ENCODE measurements around the gene EP300. TPM values are rescaled to one million over a fixed set of nuclear protein-coding genes. Genes with fewer than 3 reads are reported as not detected.
"Not testable (repeated sequence)": the region's sequence is repeated elsewhere in the genome, so short reads cannot be mapped to it uniquely, and the experiment has no call there.

Gene EP300
- total RNA-seq, 2 donors from 2014 or later = 63.0 to 67.6 TPM

DNA sequence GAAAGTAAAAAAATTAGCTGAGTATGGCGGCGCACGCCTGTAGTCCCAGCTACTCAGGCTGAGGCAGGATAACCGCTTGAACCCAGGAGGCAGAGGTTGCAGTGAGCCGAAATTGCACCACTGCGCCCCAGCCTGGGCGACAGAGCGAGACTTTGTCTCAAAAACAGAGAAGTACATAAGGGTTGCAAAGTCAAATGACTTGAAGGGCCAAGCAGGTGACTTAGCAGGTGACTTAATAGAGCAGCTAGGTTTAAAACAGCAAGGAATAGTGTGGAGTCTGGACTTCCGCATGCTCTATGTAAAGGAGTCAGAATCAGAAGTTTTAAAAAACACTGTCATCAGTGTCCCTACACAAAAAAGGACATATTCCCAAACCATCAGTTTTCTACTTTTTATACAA lies 31.7 kb downstream of the EP300 start:
- intact Hi-C loops (cut with DNase I, micrococcal nuclease) = loop anchor here in 1 of 2 donors (10.0 kb wide), 1 partner anchor 199 kb away; no protein-coding TSS in a partner anchor
- DNase-seq = no peak

DNA sequence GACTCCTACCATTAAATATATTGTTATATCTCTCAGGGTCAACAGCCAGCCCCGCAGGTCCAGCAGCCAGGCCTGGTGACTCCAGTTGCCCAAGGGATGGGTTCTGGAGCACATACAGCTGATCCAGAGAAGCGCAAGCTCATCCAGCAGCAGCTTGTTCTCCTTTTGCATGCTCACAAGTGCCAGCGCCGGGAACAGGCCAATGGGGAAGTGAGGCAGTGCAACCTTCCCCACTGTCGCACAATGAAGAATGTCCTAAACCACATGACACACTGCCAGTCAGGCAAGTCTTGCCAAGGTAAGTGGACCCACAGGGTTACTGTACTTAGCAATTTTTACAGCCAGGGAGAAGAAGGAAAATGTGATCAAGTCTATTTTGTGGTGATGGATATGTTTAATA lies 35.1 kb downstream of the EP300 start:
- DNase-seq (no peak), ATAC-seq (no peak)
- intact Hi-C loops (cut with DNase I, micrococcal nuclease) = loop anchor here in 1 of 2 donors (10.0 kb wide), 1 partner anchor 203 kb away; no protein-coding TSS in a partner anchor

More for the DNA sequence above, 31.7 kb downstream of the EP300 start:
- no peak for ATAC-seq

DNA sequence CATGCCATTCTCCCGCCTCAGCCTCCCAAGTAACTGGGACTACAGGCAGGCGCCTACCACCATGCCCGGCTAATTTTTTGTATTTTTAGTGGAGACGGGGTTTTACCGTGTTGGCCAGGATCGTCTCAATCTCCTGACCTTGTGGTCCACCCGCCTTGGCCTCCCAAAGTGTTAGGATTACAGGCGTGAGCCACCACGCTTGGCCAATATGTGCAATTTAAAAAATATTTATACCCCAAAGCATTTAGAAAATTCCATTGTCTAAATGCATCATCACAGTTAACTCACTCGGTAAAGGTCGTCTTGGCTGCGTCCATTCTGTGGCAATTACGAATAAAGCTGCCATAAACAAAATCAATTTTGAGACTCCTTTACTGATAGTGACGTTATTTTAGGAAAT lies 36.2 kb downstream of the EP300 start:
- DNase-seq = no peak
- ATAC-seq = no peak
- intact Hi-C loops (cut with DNase I, micrococcal nuclease) = loop anchor here in 1 of 2 donors (10.0 kb wide), 1 partner anchor 204 kb away; no protein-coding TSS in a partner anchor

DNA sequence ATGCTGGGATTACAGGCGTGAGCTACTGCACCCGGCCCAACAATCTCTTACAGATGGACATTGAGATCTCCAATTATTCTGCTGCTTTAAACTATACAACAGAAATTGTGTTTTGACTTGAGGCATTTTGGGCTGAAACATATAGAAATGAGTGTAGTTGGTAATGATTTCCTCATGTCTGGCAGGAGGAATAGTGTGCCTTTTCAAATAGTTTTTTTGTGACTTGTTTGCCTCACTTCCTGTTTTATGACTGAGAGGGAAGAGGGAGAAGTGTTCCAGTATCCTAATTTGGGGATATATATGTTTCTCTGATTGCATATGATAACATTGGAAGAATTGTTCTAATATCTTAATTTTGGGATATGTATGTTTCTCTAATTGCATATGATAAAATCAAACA lies 40.2 kb downstream of the EP300 start:
- intact Hi-C loops (cut with DNase I, micrococcal nuclease) = no loop called here
- ATAC-seq = no peak

DNA sequence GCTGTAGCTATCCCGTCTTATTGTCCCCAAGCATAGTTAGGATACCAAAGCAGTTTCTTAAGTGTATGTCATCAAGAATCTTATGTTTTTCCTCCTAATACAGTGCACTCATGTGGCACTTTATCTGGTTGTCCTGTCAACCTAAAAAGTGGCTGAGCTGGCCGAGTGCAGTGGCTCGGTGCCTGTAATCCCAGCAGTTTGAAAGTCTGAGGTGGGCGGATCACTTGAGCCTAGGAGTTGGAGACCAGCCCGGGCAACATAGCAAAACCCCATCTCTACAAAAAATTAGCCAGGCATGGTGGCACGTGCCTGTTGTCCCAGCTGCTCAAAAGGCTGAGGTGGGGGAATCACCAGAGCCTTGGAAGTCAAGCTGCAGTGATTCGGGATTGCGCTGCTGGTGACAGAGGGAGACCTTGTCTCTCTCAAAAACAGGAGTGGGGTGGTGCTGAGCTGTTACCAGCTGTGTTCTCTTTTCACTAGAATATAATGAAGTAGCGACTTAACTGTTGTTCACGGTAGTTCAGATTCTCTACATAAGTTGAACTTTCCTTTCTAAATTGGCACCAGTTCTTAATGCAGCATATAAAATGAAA lies 48.1 kb downstream of the EP300 start:
- ATAC-seq = no peak
- DNase-seq = no peak
- intact Hi-C loops (cut with DNase I, micrococcal nuclease) = no loop called here

More for the DNA sequence above, 40.2 kb downstream of the EP300 start:
- no peak for DNase-seq

DNA sequence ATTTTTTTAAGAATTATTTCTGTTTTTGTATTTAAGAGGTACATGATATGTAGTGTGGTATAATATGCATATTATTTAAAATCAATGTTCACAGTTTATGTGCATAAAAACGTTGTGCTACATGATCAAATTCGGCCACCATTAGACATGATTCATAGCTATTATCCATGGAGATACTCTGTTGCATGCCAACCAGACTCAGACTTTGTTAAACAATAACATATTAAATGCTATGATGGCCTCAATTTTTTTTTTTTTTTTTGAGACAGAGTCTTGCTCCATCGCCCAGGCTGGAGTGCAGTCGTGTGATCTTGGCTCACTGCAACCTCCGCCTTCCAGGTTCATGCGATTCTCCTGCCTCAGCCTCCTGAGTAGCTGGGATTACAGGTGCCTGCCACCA lies 53.5 kb downstream of the EP300 start:
- DNase-seq; ATAC-seq; intact Hi-C loops (cut with DNase I, micrococcal nuclease): not testable (repeated sequence)

DNA sequence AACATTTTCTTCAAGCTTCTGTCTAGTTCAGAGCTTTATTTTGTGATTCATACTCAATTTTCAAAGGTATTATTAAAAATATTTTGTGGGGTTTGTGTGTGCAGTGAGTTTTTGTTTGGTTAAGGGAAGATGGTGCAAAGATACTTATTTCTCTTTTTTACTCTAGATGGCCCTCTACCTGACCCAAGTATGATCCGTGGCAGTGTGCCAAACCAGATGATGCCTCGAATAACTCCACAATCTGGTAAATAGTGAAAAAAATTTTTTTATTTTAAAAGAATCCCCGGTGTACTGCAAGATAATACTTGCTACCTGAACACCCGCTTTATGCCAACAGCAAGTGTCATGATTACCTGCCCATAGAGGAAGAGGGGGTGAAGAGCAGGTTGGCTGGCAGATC lies 54.2 kb downstream of the EP300 start:
- intact Hi-C loops (cut with DNase I, micrococcal nuclease) = no loop called here
- DNase-seq = no peak
- no peak for ATAC-seq

DNA sequence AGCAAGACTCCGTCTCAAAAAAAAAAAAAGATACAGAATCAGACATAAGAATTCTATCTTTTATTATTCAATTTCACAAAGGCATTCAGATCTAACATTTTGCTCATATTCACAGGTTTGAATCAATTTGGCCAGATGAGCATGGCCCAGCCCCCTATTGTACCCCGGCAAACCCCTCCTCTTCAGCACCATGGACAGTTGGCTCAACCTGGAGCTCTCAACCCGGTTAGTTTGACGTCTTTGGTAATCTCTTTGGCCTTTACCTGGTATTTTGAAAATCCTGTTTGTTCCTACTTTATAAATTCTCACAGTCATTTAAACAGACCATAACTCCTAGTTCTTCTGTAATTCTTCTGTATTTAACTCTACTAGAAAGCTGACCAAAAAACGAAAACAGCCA lies 55.3 kb downstream of the EP300 start:
- intact Hi-C loops (cut with DNase I, micrococcal nuclease) = no loop called here
- ATAC-seq (no peak), DNase-seq (no peak)

DNA sequence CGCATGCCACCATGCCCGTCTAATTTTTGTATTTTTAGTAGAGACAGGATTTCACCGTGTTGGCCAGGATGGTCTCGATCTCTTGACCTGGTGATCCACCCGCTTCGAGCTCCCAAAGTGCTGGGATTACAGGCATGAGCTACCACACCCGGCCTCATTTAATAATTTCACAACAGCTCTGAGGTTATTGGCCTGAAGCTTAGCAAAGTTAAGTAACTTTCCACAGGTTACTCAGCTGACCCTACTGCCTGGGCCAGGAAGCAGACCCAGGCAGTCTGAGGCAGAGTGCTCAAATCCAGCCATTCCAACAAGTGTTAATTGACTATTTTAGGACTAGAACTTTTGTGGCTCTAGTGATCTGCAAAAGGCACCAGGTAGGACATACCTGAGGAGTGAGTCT lies 60.5 kb downstream of the EP300 start:
- DNase-seq (no peak), ATAC-seq (no peak)
- intact Hi-C loops (cut with DNase I, micrococcal nuclease) = no loop called here

DNA sequence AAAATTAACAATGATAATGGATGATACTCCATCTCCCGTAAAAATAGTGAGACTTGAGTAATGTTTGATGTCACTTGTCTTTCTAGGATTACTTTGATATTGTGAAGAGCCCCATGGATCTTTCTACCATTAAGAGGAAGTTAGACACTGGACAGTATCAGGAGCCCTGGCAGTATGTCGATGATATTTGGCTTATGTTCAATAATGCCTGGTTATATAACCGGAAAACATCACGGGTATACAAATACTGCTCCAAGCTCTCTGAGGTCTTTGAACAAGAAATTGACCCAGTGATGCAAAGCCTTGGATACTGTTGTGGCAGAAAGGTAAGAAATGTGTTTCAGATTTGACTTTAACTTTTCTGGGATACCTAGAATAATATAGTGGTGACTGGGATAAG lies 64.7 kb downstream of the EP300 start:
- no peak for ATAC-seq
- intact Hi-C loops (cut with DNase I, micrococcal nuclease) = no loop called here

DNA sequence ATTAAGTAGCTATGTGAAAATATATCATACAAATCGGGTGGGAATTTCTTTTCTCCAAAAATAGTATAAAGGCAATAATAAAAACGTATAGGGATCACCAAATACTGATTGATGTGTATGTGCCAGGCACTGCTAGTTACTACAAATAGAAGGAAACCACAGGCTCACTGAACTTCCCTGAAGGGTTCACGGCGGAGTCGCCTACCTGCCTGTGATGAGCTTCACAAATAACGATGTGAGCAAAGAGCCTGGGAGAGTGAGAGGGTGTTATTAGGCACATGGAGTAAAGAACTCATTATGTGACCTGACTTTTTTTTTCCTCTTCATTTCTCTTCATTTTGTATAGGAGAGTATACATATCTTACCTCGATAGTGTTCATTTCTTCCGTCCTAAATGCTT lies 76.8 kb downstream of the EP300 start:
- intact Hi-C loops (cut with DNase I, micrococcal nuclease) = no loop called here
- DNase-seq (no peak), ATAC-seq (no peak)

More for the DNA sequence above, 64.7 kb downstream of the EP300 start:
- no peak for DNase-seq

DNA sequence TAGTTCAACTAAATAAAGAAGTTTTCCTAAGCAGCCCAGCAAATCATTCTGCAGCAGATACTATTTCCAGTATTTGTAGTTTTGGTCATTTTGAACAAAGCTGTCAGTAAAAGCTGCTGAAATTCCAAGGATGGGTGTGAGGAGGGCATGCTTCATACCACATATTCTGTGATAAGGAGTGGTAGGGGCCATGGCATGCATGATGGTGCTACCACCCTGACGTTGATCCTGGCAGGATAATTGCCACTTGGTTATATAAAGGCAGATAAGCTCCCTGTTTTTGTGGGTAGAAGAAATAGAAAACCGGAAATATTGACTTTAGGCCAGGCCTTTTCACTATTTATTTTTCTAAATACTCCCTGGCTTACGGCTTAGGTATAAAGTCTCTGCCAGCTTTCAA lies 79.6 kb downstream of the EP300 start:
- no peak for DNase-seq
- intact Hi-C loops (cut with DNase I, micrococcal nuclease) = no loop called here
- ATAC-seq = no peak

DNA sequence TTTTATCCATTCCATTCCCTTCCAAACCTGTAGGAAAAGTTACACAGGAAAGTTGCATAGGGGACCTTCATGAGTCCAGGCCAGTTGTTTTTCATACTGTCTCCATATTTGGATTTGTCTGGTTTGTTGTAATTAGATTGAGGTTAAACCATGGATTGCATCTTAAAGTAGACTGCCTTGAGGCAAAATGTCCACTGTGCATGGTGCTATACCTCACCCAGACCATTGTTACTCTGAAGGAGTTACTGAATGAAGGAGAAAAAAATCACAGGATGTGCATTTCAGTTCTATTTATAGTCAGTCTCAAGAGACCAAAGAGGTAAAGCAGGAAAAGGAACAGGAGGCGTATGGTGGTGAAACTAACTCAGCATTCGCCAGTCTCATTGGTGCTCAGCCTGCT lies 83.2 kb downstream of the EP300 start:
- ATAC-seq (no peak), DNase-seq (no peak)
- intact Hi-C loops (cut with DNase I, micrococcal nuclease) = no loop called here

DNA sequence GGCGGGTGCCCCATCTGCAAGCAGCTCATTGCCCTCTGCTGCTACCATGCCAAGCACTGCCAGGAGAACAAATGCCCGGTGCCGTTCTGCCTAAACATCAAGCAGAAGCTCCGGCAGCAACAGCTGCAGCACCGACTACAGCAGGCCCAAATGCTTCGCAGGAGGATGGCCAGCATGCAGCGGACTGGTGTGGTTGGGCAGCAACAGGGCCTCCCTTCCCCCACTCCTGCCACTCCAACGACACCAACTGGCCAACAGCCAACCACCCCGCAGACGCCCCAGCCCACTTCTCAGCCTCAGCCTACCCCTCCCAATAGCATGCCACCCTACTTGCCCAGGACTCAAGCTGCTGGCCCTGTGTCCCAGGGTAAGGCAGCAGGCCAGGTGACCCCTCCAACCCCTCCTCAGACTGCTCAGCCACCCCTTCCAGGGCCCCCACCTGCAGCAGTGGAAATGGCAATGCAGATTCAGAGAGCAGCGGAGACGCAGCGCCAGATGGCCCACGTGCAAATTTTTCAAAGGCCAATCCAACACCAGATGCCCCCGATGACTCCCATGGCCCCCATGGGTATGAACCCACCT lies 84.7 kb downstream of the EP300 start:
- ATAC-seq = no peak
- intact Hi-C loops (cut with DNase I, micrococcal nuclease) = no loop called here
- DNase-seq = no peak

DNA sequence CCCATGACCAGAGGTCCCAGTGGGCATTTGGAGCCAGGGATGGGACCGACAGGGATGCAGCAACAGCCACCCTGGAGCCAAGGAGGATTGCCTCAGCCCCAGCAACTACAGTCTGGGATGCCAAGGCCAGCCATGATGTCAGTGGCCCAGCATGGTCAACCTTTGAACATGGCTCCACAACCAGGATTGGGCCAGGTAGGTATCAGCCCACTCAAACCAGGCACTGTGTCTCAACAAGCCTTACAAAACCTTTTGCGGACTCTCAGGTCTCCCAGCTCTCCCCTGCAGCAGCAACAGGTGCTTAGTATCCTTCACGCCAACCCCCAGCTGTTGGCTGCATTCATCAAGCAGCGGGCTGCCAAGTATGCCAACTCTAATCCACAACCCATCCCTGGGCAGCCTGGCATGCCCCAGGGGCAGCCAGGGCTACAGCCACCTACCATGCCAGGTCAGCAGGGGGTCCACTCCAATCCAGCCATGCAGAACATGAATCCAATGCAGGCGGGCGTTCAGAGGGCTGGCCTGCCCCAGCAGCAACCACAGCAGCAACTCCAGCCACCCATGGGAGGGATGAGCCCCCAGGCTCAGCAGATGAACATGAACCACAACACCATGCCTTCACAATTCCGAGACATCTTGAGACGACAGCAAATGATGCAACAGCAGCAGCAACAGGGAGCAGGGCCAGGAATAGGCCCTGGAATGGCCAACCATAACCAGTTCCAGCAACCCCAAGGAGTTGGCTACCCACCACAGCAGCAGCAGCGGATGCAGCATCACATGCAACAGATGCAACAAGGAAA lies 85.4 kb downstream of the EP300 start:
- DNase-seq = no peak
- intact Hi-C loops (cut with DNase I, micrococcal nuclease) = no loop called here
- ATAC-seq = no peak

DNA sequence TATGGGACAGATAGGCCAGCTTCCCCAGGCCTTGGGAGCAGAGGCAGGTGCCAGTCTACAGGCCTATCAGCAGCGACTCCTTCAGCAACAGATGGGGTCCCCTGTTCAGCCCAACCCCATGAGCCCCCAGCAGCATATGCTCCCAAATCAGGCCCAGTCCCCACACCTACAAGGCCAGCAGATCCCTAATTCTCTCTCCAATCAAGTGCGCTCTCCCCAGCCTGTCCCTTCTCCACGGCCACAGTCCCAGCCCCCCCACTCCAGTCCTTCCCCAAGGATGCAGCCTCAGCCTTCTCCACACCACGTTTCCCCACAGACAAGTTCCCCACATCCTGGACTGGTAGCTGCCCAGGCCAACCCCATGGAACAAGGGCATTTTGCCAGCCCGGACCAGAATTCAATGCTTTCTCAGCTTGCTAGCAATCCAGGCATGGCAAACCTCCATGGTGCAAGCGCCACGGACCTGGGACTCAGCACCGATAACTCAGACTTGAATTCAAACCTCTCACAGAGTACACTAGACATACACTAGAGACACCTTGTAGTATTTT lies 86.1 kb downstream of the EP300 start:
- ATAC-seq (no peak), DNase-seq (peak in 1 of 2 donors; percentile 17)

DNA sequence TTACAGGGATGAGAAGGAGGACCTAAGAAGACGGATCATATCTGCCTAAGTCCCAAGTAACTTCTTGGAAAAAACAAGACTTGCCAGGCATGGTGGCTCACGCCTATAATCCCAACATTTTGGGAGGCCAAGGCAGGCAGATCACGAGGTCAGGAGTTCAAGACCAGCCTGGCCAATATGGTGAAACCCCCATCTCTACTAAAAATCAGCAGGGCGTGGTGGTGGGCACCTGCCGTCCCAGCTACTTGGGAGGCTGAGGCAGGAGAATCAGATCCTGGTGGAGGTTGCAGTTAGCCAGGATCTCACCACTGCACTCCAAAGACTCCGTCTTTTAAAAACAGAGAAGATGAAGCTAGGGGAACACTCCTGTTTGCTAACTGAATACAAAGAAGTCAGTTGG lies 88.0 kb downstream of the EP300 start:
- ATAC-seq; DNase-seq; intact Hi-C loops (cut with DNase I, micrococcal nuclease): not testable (repeated sequence)

More for the DNA sequence above, 86.1 kb downstream of the EP300 start:
- intact Hi-C loops (cut with DNase I, micrococcal nuclease) = no loop called here

DNA sequence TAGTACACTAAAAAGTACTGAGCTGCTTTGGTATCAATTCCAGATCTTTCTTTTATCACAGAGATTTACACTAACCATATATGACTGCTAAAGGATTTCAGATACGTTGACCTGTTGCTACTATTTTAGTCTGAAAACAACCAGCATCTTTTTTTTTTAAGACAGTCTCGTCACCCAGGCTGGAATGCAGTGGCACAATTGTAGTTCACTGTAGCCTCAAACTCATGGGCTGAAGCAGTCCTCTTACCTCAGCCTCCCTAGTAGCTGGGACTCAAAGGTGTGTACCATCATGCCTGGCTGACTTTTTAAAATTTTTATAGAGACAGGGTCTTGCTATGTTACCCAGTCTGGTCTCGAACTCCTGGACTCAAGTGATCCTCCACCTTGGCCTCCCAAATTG lies 88.5 kb downstream of the EP300 start:
- intact Hi-C loops (cut with DNase I, micrococcal nuclease) = no loop called here

DNA sequence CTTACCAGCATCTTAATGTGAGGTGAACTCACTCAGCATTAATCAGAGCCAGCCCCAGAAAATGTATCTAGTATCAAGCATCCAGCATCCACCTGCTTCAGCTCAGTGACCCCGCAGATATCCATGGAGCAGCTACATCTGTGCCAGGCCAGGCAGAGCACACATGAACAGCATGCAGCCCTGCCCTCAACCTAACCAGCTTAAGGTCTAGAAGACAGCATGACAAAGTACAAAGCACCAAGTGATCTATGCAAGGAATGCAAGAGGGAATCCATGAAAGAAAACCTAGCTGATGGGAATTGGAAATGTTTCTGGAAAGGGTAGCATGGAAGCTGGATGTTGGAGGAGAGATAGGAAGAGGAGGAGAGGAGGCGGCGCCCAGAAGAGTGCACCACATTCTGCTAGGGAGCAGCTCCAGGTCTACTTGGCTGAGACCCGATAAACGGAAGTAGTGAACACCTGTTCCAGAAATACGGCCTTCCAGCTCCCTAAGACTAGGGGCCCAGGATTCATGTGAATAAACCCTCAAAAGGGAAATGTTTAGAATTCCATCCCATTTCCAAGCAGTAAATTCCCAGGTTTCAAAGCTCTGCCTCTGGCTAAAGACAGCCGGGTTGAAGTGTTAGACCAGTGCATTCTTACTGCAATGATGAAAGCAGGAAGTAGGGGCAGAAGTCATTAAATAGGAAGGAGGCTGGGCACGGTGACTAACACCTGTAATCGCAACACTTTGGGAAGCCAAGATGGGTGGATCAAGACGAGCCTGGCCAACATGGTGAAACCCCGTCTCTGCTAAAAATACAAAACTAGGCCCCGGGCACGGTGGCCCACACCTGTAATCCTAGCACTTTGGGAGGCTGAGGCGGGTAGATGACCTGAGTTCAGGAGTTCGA lies 89.2 kb downstream of the EP300 start:
- DNase-seq = peak in 1 of 2 donors; percentile 28
- ATAC-seq = peak; percentile 84
- intact Hi-C loops (cut with DNase I, micrococcal nuclease) = no loop called here

More for the DNA sequence above, 88.5 kb downstream of the EP300 start:
- no peak for ATAC-seq
- no peak for DNase-seq
